OCI-LY1 (cell line): ENCODE results near the gene HHIPL1.

Experiments
- H2AFZ ChIP-seq: fragments of 200-600 bp; sonication (generic), shearing (Covaris generic); 2 replicates; pipeline ENCODE4 v1.6.0; 2014; ENCODE audit warnings: antibody characterized with exemption, mild to moderate bottlenecking, low read length
- H3F3A ChIP-seq: fragments of 200-600 bp; sonication (generic), shearing (Covaris generic); 2 replicates; pipeline ENCODE4 v1.6.0; 2014; ENCODE audit warnings: mild to moderate bottlenecking, antibody characterized with exemption, low read length, moderate library complexity; ENCODE audit not compliant: insufficient read depth
- H3K27ac ChIP-seq: fragments of 200-600 bp; sonication (generic); 2 replicates; pipeline ENCODE4 v1.5.1; 2014; ENCODE audit warnings: low read length, mixed run types, mild to moderate bottlenecking, low read depth; ENCODE audit not compliant: poor library complexity, severe bottlenecking
- H3K27me3 ChIP-seq: fragments of 200-600 bp; sonication (generic); 2 replicates; pipeline ENCODE4 v1.6.0; 2014; ENCODE audit warnings: antibody characterized with exemption, mild to moderate bottlenecking, low read length, moderate library complexity; ENCODE audit not compliant: insufficient read depth
- H3K36me3 ChIP-seq: fragments of 200-600 bp; sonication (generic); 2 replicates; pipeline ENCODE4 v1.6.1; 2014; ENCODE audit warnings: mild to moderate bottlenecking, antibody characterized with exemption, low read length, moderate library complexity, mixed read lengths; ENCODE audit not compliant: insufficient read depth
- H3K4me1 ChIP-seq: fragments of 200-600 bp; sonication (generic); 2 replicates; pipeline ENCODE4 v1.5.1; 2014; ENCODE audit warnings: mild to moderate bottlenecking, low read length, moderate library complexity; ENCODE audit not compliant: insufficient read depth, severe bottlenecking
- H3K4me2 ChIP-seq: fragments of 200-600 bp; sonication (generic), shearing (Covaris generic); 2 replicates; pipeline ENCODE4 v1.6.1; 2014; ENCODE audit warnings: low read length
- H3K4me3 ChIP-seq: fragments of 200-600 bp; sonication (generic); 2 replicates; pipeline ENCODE4 v1.5.1; 2014; ENCODE audit warnings: low read length, low read depth, mild to moderate bottlenecking, mixed read lengths; ENCODE audit not compliant: poor library complexity, severe bottlenecking
- H3K79me2 ChIP-seq: fragments of 200-600 bp; shearing (Covaris generic); 2 replicates; pipeline ENCODE4 v1.6.1; 2016; ENCODE audit warnings: mixed run types, low read length, mixed read lengths; ENCODE audit not compliant: insufficient read depth
- H3K9ac ChIP-seq: fragments of 200-600 bp; sonication (generic), shearing (Covaris generic); 2 replicates; pipeline ENCODE4 v1.6.1; 2014; ENCODE audit warnings: mild to moderate bottlenecking, low read length, mixed read lengths
- H3K9me2 ChIP-seq: fragments of 200-600 bp; sonication (generic), shearing (Covaris generic); 2 replicates; pipeline ENCODE4 v1.6.1; 2014; ENCODE audit warnings: low read depth, mild to moderate bottlenecking, low read length, mixed read lengths
- H3K9me3 ChIP-seq: fragments of 200-600 bp; shearing (Covaris generic); 2 replicates; pipeline ENCODE4 v1.6.1; 2014; ENCODE audit warnings: low read length, mixed read lengths
- H4K20me1 ChIP-seq: fragments of 200-600 bp; sonication (generic), shearing (Covaris generic); 2 replicates; pipeline ENCODE4 v1.6.0; 2016; ENCODE audit warnings: mild to moderate bottlenecking, low read length; ENCODE audit not compliant: insufficient read depth
- CTCF ChIP-seq: fragments of 200-600 bp; sonication (generic), shearing (Covaris generic); IDR thresholded peaks from 2 replicates; pipeline ENCODE4 v1.5.1; 2017; ENCODE audit warnings: mild to moderate bottlenecking, antibody characterized with exemption, low read length, moderate library complexity, mixed read lengths
- EZH2 ChIP-seq: fragments of 200-600 bp; sonication (generic), shearing (Covaris generic); IDR thresholded peaks from 2 replicates; pipeline ENCODE4 v1.8.0; 2017; ENCODE audit warnings: borderline replicate concordance, mixed run types, mild to moderate bottlenecking, antibody characterized with exemption, low read length, moderate library complexity, mixed read lengths

The HHIPL1 gene

GRCh38 chr14:99611646-99612045, 33.3 kb upstream of the HHIPL1 start:
- H3K9ac ChIP-seq, result no peak overlapping the region

GRCh38 chr14:99612071-99612737, 32.7 kb upstream of the HHIPL1 start:
- Histone ChIP-seq H3K79me2 (no peaks in the 10 kb centered on the region), H3K27ac (no peak overlapping the region), H3K4me1 (no peaks in the 10 kb centered on the region), H2AFZ (no peak overlapping the region), H3K9me3 (no peaks in the 10 kb centered on the region), H3K36me3 (no peaks in the 10 kb centered on the region), H3K9ac (no peak overlapping the region), H3K27me3 (no peaks in the 10 kb centered on the region), H3K4me2 (no peak overlapping the region), H3K9me2 (no peaks in the 10 kb centered on the region), H4K20me1 (no peaks in the 10 kb centered on the region), H3K4me3 (no peak overlapping the region), H3F3A (no peaks in the 10 kb centered on the region)
- TF ChIP-seq CTCF (no peak), EZH2 (no peak)

More at GRCh38 chr14:99611646-99612045, 33.3 kb upstream of the HHIPL1 start:
- no peak overlapping the region for H3K27ac ChIP-seq
- H3K9me3 ChIP-seq, result no peaks in the 10 kb centered on the region
- TF ChIP-seq EZH2, result no peak
- TF ChIP-seq CTCF, result no peak
- no peaks in the 10 kb centered on the region for H3F3A ChIP-seq
- H3K4me2 ChIP-seq, result no peak overlapping the region
- no peaks in the 10 kb centered on the region for H3K36me3 ChIP-seq
- H3K79me2 ChIP-seq, result no peaks in the 10 kb centered on the region
- no peaks in the 10 kb centered on the region for H3K9me2 ChIP-seq
- H3K27me3 ChIP-seq, result no peaks in the 10 kb centered on the region
- H3K4me3 ChIP-seq, result no peak overlapping the region
- no peak overlapping the region for H2AFZ ChIP-seq
- H4K20me1 ChIP-seq, result no peaks in the 10 kb centered on the region
- no peaks in the 10 kb centered on the region for H3K4me1 ChIP-seq

GRCh38 chr14:99612738-99613330, 32.1 kb upstream of the HHIPL1 start:
- Histone ChIP-seq H3K9me2 (no peaks in the 10 kb centered on the region), H3K4me2 (no peak overlapping the region), H3K36me3 (no peaks in the 10 kb centered on the region), H3K4me1 (no peaks in the 10 kb centered on the region), H3K27me3 (no peaks in the 10 kb centered on the region), H3K9ac (no peak overlapping the region), H3K79me2 (no peaks in the 10 kb centered on the region), H3K4me3 (no peak overlapping the region), H3K27ac (no peak overlapping the region), H3K9me3 (no peaks in the 10 kb centered on the region), H3F3A (no peaks in the 10 kb centered on the region), H2AFZ (no peak overlapping the region), H4K20me1 (no peaks in the 10 kb centered on the region)
- TF ChIP-seq EZH2 (no peak), CTCF (no peak)
